Hippocampal formation (tissue), 2 donors: ENCODE data around the gene SLC9A8.
"Not testable (repeated sequence)": the region's sequence is repeated elsewhere in the genome, so short reads cannot be mapped to it uniquely, and the experiment has no call there.

Experiments
- DNase-seq, 2 donors: peaks; one replicate each; lab custom pipeline; 2025; lab: John Stamatoyannopoulos, UW

Gene SLC9A8

GRCh38 chr20:49851231-49851705, 38.6 kb downstream of the SLC9A8 start:
- DNase-seq, result peak; percentile 69 to 70

- peak in 1 of 2 donors; percentile 41 for DNase-seq
These were observed 39.4 kb downstream of the SLC9A8 start for GRCh38 chr20:49851991-49852390.

GRCh38 chr20:49852522-49853080, 40.0 kb downstream of the SLC9A8 start:
- no peak for DNase-seq

- DNase-seq, result no peak
These were observed 41.0 kb downstream of the SLC9A8 start for GRCh38 chr20:49853640-49854039.

- no peak for DNase-seq
These were observed 41.7 kb downstream of the SLC9A8 start for GRCh38 chr20:49854190-49854875.

GRCh38 chr20:49856904-49857303, 44.3 kb downstream of the SLC9A8 start:
- DNase-seq, result no peak

GRCh38 chr20:49858076-49858585, 45.5 kb downstream of the SLC9A8 start:
- DNase-seq, result peak in 1 of 2 donors; percentile 34

GRCh38 chr20:49859011-49859410, 46.4 kb downstream of the SLC9A8 start:
- DNase-seq, result no peak

GRCh38 chr20:49859807-49860206, 47.2 kb downstream of the SLC9A8 start:
- DNase-seq, result no peak

GRCh38 chr20:49861232-49861631, 48.6 kb downstream of the SLC9A8 start:
- not testable (repeated sequence) for DNase-seq

- no peak for DNase-seq
These were observed 50.1 kb downstream of the SLC9A8 start for GRCh38 chr20:49862607-49863200.

GRCh38 chr20:49863666-49864065, 51.0 kb downstream of the SLC9A8 start:
- no peak for DNase-seq

- DNase-seq, result no peak
These were observed 52.9 kb downstream of the SLC9A8 start for GRCh38 chr20:49865559-49865958.

GRCh38 chr20:49866051-49866450, 53.4 kb downstream of the SLC9A8 start:
- no peak for DNase-seq

GRCh38 chr20:49867453-49868215, 55.0 kb downstream of the SLC9A8 start:
- DNase-seq, result no peak

GRCh38 chr20:49868538-49868937, 55.9 kb downstream of the SLC9A8 start:
- no peak for DNase-seq

GRCh38 chr20:49868964-49869363, 56.3 kb downstream of the SLC9A8 start:
- DNase-seq, result no peak

GRCh38 chr20:49870261-49870660, 57.6 kb downstream of the SLC9A8 start:
- DNase-seq, result no peak

- no peak for DNase-seq
These were observed 58.8 kb downstream of the SLC9A8 start for GRCh38 chr20:49871391-49871948.

- no peak for DNase-seq
These were observed 59.4 kb downstream of the SLC9A8 start for GRCh38 chr20:49872056-49872455.

- DNase-seq, result no peak
These were observed 62.1 kb downstream of the SLC9A8 start for GRCh38 chr20:49874696-49875095.

- DNase-seq, result no peak
These were observed 64.8 kb downstream of the SLC9A8 start for GRCh38 chr20:49877386-49877921.
